HG03066 (cell line): ENCODE data around the gene C19orf85.

Experiments
- ATAC-seq: cut with Tn5 transposase; IDR thresholded peaks from one replicate; pipeline ENCODE4 v1.9.1; 2021; ENCODE audit warnings: low read depth; ENCODE audit not compliant: unreplicated experiment

The C19orf85 gene

GRCh38 chr19:55479451-55480230 is 15.1 kb upstream of the C19orf85 start:
- ATAC-seq: no peak

- ATAC-seq: no peak
Observed at GRCh38 chr19:55479045-55479444, 14.5 kb upstream of the C19orf85 start.

GRCh38 chr19:55478364-55478763 is 13.8 kb upstream of the C19orf85 start:
- no peak for ATAC-seq

GRCh38 chr19:55477905-55478304 is 13.4 kb upstream of the C19orf85 start:
- ATAC-seq: no peak

- ATAC-seq: peak; percentile 77
Observed at GRCh38 chr19:55476100-55476775, 11.7 kb upstream of the C19orf85 start, which contains the start of gene ZNF628. TSS of gene ZNF628 (plus strand) at chr19:55476617. CDS start at chr19:55479911, 3,294 bp downstream.

- no peak for ATAC-seq
Observed at GRCh38 chr19:55474269-55475265, 10.0 kb upstream of the C19orf85 start.

- ATAC-seq: no peak
Observed at GRCh38 chr19:55473225-55474012, 8.9 kb upstream of the C19orf85 start.

- no peak for ATAC-seq
Observed at GRCh38 chr19:55472463-55472862, 7.9 kb upstream of the C19orf85 start.

- ATAC-seq: no peak
Observed at GRCh38 chr19:55471266-55471665, 6.7 kb upstream of the C19orf85 start.

GRCh38 chr19:55468054-55468393 is 3.5 kb upstream of the C19orf85 start:
- no peak for ATAC-seq

- no peak for ATAC-seq
Observed at GRCh38 chr19:55467236-55468053, 2.9 kb upstream of the C19orf85 start.

GRCh38 chr19:55466241-55466614 is 1.7 kb upstream of the C19orf85 start:
- no peak for ATAC-seq

GRCh38 chr19:55465460-55466240 is 1.1 kb upstream of the C19orf85 start:
- no peak for ATAC-seq

- ATAC-seq: no peak
Observed at GRCh38 chr19:55464039-55464661, 401 bp downstream of the C19orf85 start.

- no peak for ATAC-seq
Observed at GRCh38 chr19:55463583-55464031, 944 bp downstream of the C19orf85 start.

GRCh38 chr19:55462722-55463121 is 1.8 kb downstream of the C19orf85 start:
- ATAC-seq: no peak

GRCh38 chr19:55461974-55462626 is 2.5 kb downstream of the C19orf85 start:
- ATAC-seq: no peak
